ENCODE results near the gene DIPK1B.

DNA sequence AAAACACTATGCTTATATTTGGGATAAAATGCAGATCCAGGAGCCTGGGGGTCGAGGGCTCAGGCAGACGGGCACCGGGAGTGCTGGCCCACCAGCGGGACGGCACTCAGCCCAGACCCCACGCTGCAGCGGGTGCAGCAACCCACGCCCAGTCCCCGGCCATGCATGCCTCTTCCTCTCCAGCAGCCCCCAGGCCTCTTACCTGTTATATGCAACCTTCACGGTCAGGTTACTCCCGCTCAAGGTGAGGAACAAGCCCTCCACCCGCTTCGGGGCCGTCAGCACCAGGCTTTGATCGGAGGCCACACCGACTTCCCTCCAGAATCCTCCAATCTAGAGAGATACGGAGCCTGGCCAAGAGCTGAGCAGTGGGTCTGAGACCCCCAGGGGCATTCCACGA is 44.5 kb downstream of the DIPK1B start:
- no peak for TF ChIP-seq POLR2A (IDR thresholded peaks at IDR 0.05)
- TF ChIP-seq, protein P1, sequence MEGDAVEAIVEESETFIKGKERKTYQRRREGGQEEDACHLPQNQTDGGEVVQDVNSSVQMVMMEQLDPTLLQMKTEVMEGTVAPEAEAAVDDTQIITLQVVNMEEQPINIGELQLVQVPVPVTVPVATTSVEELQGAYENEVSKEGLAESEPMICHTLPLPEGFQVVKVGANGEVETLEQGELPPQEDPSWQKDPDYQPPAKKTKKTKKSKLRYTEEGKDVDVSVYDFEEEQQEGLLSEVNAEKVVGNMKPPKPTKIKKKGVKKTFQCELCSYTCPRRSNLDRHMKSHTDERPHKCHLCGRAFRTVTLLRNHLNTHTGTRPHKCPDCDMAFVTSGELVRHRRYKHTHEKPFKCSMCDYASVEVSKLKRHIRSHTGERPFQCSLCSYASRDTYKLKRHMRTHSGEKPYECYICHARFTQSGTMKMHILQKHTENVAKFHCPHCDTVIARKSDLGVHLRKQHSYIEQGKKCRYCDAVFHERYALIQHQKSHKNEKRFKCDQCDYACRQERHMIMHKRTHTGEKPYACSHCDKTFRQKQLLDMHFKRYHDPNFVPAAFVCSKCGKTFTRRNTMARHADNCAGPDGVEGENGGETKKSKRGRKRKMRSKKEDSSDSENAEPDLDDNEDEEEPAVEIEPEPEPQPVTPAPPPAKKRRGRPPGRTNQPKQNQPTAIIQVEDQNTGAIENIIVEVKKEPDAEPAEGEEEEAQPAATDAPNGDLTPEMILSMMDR (IDR thresholded peaks at IDR 0.05) = no peak
